Left lung (tissue), 10 donors: ENCODE measurements around the gene WBP1L. TPM values are rescaled to one million over a fixed set of nuclear protein-coding genes. Genes with fewer than 3 reads are reported as not detected.

Experiments used
- ATAC-seq: fragments of 200-7000 bp; cut with Tn5 transposase; one replicate; pipeline ENCODE4 v1.9.1; 2020; ENCODE audit warnings: moderate library complexity
- DNase-seq, 4 donors: peaks; one replicate each; pipeline ENCODE4 v3.0.0-alpha.2; 2013 to 2020
- H3K27ac ChIP-seq, 2 donors: fragments of 200-600 bp; sonication (generic) in 1 of 2; one replicate each; pipeline versions ENCODE4 v1.5.0 to v1.8.0; 2020 to 2021
- H3K27me3 ChIP-seq, 2 donors: fragments of 200-600 bp; sonication (generic) in 1 of 2; one replicate each; pipeline versions ENCODE4 v1.5.0 to v1.8.0; 2020 to 2021
- H3K36me3 ChIP-seq, 2 donors: fragments of 200-600 bp; sonication (generic) in 1 of 2; one replicate each; pipeline versions ENCODE4 v1.5.0 to v1.8.0; 2020 to 2021
- H3K4me1 ChIP-seq, 2 donors: fragments of 200-600 bp; one replicate each; pipeline ENCODE4 v1.8.0; 2021
- H3K4me3 ChIP-seq, 2 donors: fragments of 200-600 bp; sonication (generic) in 1 of 2; one replicate each; pipeline versions ENCODE4 v1.5.0 to v1.8.0; 2020 to 2021; ENCODE audit warnings: mild to moderate bottlenecking in 1 of 2
- H3K9me3 ChIP-seq, 2 donors: fragments of 200-600 bp; sonication (generic) in 1 of 2; one replicate each; pipeline versions ENCODE4 v1.5.0 to v1.8.0; 2020 to 2021
- intact Hi-C, 2 donors: fragments of 100-400 bp; cut with DNase I; formaldehyde crosslinking; loops; one replicate each; pipeline versions ENCODE4 v1.11.2 to v1.14.2; 2022
- polyA plus RNA-seq, 6 donors: library from polyadenylated mRNA; unstranded; fragments of 120-200 nt; gene quantifications; one replicate each; pipeline ENCODE4 v1.2.1, GENCODE V29; 2013; ENCODE audit not compliant: insufficient read length in 6 of 6
- total RNA-seq, 2 donors: library from RNA; stranded (reverse); fragmentation: NEBNext Ultra II Directional; extraction: Animal tissue kit (Norgen Biotek cat#: 25700); gene quantifications; one replicate each; pipeline ENCODE4 v1.2.1, GENCODE V29; 2021
- TF ChIP-seq, protein P1 (sequence below), 2 donors: fragments of 200-600 bp; sonication (generic) in 1 of 2; IDR thresholded peaks; one replicate each; pipeline versions ENCODE4 v1.5.0 to v1.8.0; 2021; ENCODE audit warnings: antibody characterized with exemption in 2 of 2
- donor health status: DM: no; HTN: yes; CAD: no.
- donor health status: DM: no; HTN: no; CAD: no.

Gene WBP1L
- total and polyA plus RNA-seq, 8 donors, result 42.6 to 49.8 (median 45.9) TPM

GRCh38 chr10:102795453-102796406 lies 52.0 kb downstream of the WBP1L start:
- DNase-seq, result no peak
- H3K27me3 ChIP-seq, result no peaks in the 10 kb centered on the region
- intact Hi-C loops, result no loop called here
- no peaks in the 10 kb centered on the region for H3K9me3 ChIP-seq
- no peak for ATAC-seq
- peak overlapping the region; percentile 84 to 90 for H3K27ac ChIP-seq
- TF ChIP-seq, protein P1, sequence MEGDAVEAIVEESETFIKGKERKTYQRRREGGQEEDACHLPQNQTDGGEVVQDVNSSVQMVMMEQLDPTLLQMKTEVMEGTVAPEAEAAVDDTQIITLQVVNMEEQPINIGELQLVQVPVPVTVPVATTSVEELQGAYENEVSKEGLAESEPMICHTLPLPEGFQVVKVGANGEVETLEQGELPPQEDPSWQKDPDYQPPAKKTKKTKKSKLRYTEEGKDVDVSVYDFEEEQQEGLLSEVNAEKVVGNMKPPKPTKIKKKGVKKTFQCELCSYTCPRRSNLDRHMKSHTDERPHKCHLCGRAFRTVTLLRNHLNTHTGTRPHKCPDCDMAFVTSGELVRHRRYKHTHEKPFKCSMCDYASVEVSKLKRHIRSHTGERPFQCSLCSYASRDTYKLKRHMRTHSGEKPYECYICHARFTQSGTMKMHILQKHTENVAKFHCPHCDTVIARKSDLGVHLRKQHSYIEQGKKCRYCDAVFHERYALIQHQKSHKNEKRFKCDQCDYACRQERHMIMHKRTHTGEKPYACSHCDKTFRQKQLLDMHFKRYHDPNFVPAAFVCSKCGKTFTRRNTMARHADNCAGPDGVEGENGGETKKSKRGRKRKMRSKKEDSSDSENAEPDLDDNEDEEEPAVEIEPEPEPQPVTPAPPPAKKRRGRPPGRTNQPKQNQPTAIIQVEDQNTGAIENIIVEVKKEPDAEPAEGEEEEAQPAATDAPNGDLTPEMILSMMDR (IDR thresholded peaks at IDR 0.05), result no peak
- peaks cover 0 to 31% of the 10 kb centered on the region in 2 donors for H3K36me3 ChIP-seq
- H3K4me3 ChIP-seq, result peak overlapping the region in 1 of 2 donors; percentile 1
- H3K4me1 ChIP-seq, result peaks cover 53 to 73% of the 10 kb centered on the region in 2 donors

GRCh38 chr10:102796407-102797176 lies 52.8 kb downstream of the WBP1L start:
- intact Hi-C loops, result no loop called here
- Histone ChIP-seq H3K27me3 (no peaks in the 10 kb centered on the region), H3K9me3 (no peaks in the 10 kb centered on the region), H3K4me1 (peaks cover 61 to 81% of the 10 kb centered on the region in 2 donors), H3K36me3 (peaks cover 0 to 37% of the 10 kb centered on the region in 2 donors), H3K27ac (peak overlapping the region; percentile 84 to 90), H3K4me3 (peak overlapping the region in 1 of 2 donors; percentile 1)
- peak; percentile 64 to 91 (median 88) for DNase-seq
- TF ChIP-seq, protein P1 (IDR thresholded peaks at IDR 0.05), result no peak
- peak; percentile 95 for ATAC-seq

DNA sequence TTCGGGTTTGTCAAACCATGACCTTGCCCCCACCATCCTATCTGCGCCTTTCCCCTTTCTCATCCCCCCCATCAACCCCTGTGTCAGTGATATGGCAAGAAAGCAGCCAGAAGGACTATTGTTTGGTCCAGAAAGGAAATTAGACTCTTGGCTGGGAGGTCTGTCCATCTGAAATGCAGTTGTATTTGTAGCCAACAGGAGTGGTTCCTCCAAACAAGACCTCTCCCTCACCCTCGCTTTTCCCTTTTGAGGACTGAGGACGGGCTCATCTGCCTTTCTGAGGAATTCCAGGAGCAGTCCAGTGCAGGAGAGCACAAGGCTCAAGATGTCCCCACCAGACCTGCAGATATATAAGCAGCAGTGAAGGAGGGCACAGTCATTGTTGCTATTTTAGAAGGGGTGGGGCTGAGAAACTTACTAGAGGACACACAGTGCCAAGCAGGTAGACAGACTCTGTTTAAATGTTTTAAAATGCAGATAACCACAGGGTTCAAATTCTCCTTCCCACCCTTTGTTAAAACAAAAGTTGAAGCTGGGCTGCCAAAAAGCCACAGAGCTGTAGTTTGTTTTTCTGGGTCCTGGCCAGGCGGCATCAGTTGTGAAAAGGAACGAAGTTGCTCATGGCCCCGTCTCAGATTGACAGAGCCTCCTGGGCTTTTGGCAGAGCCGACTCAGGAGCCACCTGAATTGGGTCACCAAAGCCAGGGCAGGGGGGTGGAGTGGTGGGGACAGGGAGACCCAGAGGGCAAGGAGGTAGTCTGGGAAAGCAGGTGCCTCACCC lies 56.1 kb downstream of the WBP1L start:
- H3K27me3 ChIP-seq, result no peaks in the 10 kb centered on the region
- TF ChIP-seq, protein P1 (IDR thresholded peaks at IDR 0.05), result no peak
- no peak for ATAC-seq
- peaks cover 64 to 87% of the 10 kb centered on the region in 2 donors for H3K4me1 ChIP-seq
- no peak for DNase-seq
- intact Hi-C loops, result no loop called here
- H3K4me3 ChIP-seq, result no peak overlapping the region
- H3K27ac ChIP-seq, result peak overlapping the region; percentile 63 to 68
- peaks cover 0 to 37% of the 10 kb centered on the region in 2 donors for H3K36me3 ChIP-seq
- no peaks in the 10 kb centered on the region for H3K9me3 ChIP-seq

- no peak for DNase-seq
- peak overlapping the region; percentile 63 to 68 for H3K27ac ChIP-seq
- H3K9me3 ChIP-seq, result no peaks in the 10 kb centered on the region
- intact Hi-C loops, result no loop called here
- ATAC-seq, result no peak
- no peaks in the 10 kb centered on the region for H3K27me3 ChIP-seq
- H3K36me3 ChIP-seq, result peaks cover 0 to 42% of the 10 kb centered on the region in 2 donors
- H3K4me3 ChIP-seq, result no peak overlapping the region
- TF ChIP-seq, protein P1 (IDR thresholded peaks at IDR 0.05), result no peak
- H3K4me1 ChIP-seq, result peaks cover 55 to 78% of the 10 kb centered on the region in 2 donors
Measured at GRCh38 chr10:102800611-102801335, 57.0 kb downstream of the WBP1L start.
